GM12878 (cell line): ENCODE measurements around the gene WNK2. TPM values are rescaled to one million over a fixed set of nuclear protein-coding genes. Genes with fewer than 3 reads are reported as not detected.

ENCODE experiments used
- ATAC-seq: fragments of 200-7000 bp; cut with Tn5 transposase; 3 replicates; pipeline ENCODE4 v1.9.1; 2020; ENCODE audit warnings: mild to moderate bottlenecking, moderate library complexity
- BruUV-seq: library from RNA; stranded (reverse); fragments of 400-500 nt; replicated peaks from 2 replicates; lab custom pipeline; 2021; lab: Mats Ljungman, UMichigan
- CTCF ChIA-PET: fragments of 300-600 bp; sonication (Branson Sonifier 250); formaldehyde crosslinking; extraction: SDS; loops from one replicate; lab custom pipeline; 2021; ENCODE audit warnings: inconsistent platforms; lab: Yijun Ruan, JAX
- POLR2A ChIA-PET: fragments of 350-600 bp; formaldehyde crosslinking; extraction: SDS; loops from one replicate; lab custom pipeline; 2021; ENCODE audit warnings: inconsistent platforms; lab: Charles Lee
- RAD21 ChIA-PET: fragments of 300-600 bp; sonication (Branson Sonifier 250); formaldehyde crosslinking; loops from one replicate; lab custom pipeline; 2023; ENCODE audit warnings: antibody characterized with exemption; ENCODE audit not compliant: unreplicated experiment; lab: Charles Lee
- SMC1A ChIA-PET: fragments of 300-600 bp; sonication (Branson Sonifier 250); formaldehyde crosslinking; loops from one replicate; lab custom pipeline; 2023; ENCODE audit not compliant: unreplicated experiment, uncharacterized antibody; lab: Charles Lee
- DNase-seq: peaks from one replicate; pipeline ENCODE4 v3.0.0-alpha.2; 2011; ENCODE audit warnings: low read depth, low spot score
- FAIRE-seq: peaks from 3 replicates; lab custom pipeline; 2011; peaks lifted over from hg19 to GRCh38; lab: Jason Lieb, UNC
- H2AFZ ChIP-seq: 2 replicates; pipeline ENCODE4 v1.6.0; 2011; ENCODE audit warnings: low read depth, low read length, control low read depth; ENCODE audit not compliant: control insufficient read depth
- H3K27ac ChIP-seq: 2 replicates; pipeline ENCODE4 v1.5.1; 2011; ENCODE audit warnings: control low read depth; ENCODE audit not compliant: control insufficient read depth, insufficient read depth
- H3K27me3 ChIP-seq, 2 experiments: replicated peaks in 1 of 2; 2 replicates each; pipeline versions ENCODE4 v1.6.0 to v1.6.1; 2011; ENCODE audit warnings: low read length in 1 of 2; ENCODE audit not compliant: control insufficient read depth in 2 of 2, insufficient read depth in 2 of 2
- H3K36me3 ChIP-seq, 2 experiments: 2 replicates each; pipeline ENCODE4 v1.5.1; 2011; ENCODE audit warnings: low read length in 1 of 2; ENCODE audit not compliant: control insufficient read depth in 2 of 2, insufficient read depth in 2 of 2
- H3K4me1 ChIP-seq: 2 replicates; pipeline ENCODE4 v1.6.1; 2011; ENCODE audit warnings: mild to moderate bottlenecking, low read length, moderate library complexity, mixed read lengths; ENCODE audit not compliant: control insufficient read depth, insufficient read depth
- H3K4me2 ChIP-seq: 2 replicates; pipeline ENCODE4 v1.6.0; 2011; ENCODE audit warnings: control low read depth; ENCODE audit not compliant: control insufficient read depth, insufficient read depth
- H3K4me3 ChIP-seq: fragments of 200-600 bp; sonication (generic); 2 replicates; pipeline ENCODE4 v1.5.1; 2016
- H3K79me2 ChIP-seq: 2 replicates; pipeline ENCODE4 v1.6.0; 2011; ENCODE audit warnings: low read length; ENCODE audit not compliant: control insufficient read depth, insufficient read depth
- H3K9ac ChIP-seq: 2 replicates; pipeline ENCODE4 v1.8.0; 2011; ENCODE audit warnings: low read length, control low read depth, mixed read lengths; ENCODE audit not compliant: control insufficient read depth, insufficient read depth
- H3K9me3 ChIP-seq: replicated peaks from 3 replicates; pipeline ENCODE4 v1.5.1; 2011; ENCODE audit warnings: mild to moderate bottlenecking, low read length; ENCODE audit not compliant: control insufficient read depth, insufficient read depth
- H4K20me1 ChIP-seq: 2 replicates; pipeline ENCODE4 v1.6.0; 2011; ENCODE audit not compliant: control insufficient read depth, insufficient read depth
- CHD1 ChIP-seq: IDR thresholded peaks from 2 replicates; pipeline ENCODE4 v1.6.1; 2012; ENCODE audit warnings: low read depth, low read length, improper control_type of control experiment
- FOS ChIP-seq: IDR thresholded peaks from 3 replicates; pipeline ENCODE4 v1.6.1; 2011; ENCODE audit warnings: borderline replicate concordance; ENCODE audit not compliant: insufficient read length; ENCODE audit errors: extremely low read depth
- GATAD2B ChIP-seq: fragments of 450-650 bp; conservative IDR thresholded peaks from 2 replicates; pipeline ENCODE4 v1.6.1; 2017; ENCODE audit warnings: low read depth, mild to moderate bottlenecking, moderate library complexity
- HDAC2 ChIP-seq: fragments of 200-600 bp; sonication (generic); IDR thresholded peaks from 2 replicates; pipeline ENCODE4 v1.6.1; 2017
- JUND ChIP-seq: IDR thresholded peaks from 2 replicates; pipeline ENCODE4 v1.6.1; 2012; ENCODE audit warnings: low read depth, mild to moderate bottlenecking, low read length, improper control_type of control experiment, moderate library complexity
- MTA2 ChIP-seq: fragments of 450-650 bp; IDR thresholded peaks from 2 replicates; pipeline ENCODE4 v1.6.1; 2016; ENCODE audit warnings: low read depth, mild to moderate bottlenecking, moderate library complexity
- NR2F1 ChIP-seq: fragments of 450-650 bp; conservative IDR thresholded peaks from 2 replicates; pipeline ENCODE4 v1.6.1; 2017; ENCODE audit warnings: mild to moderate bottlenecking
- PKNOX1 ChIP-seq: fragments of 450-650 bp; IDR thresholded peaks from 2 replicates; pipeline ENCODE4 v1.6.1; 2016; ENCODE audit warnings: mild to moderate bottlenecking
- SMAD1 ChIP-seq: fragments of 450-650 bp; IDR thresholded peaks from 2 replicates; pipeline ENCODE4 v1.6.1; 2018; ENCODE audit warnings: mild to moderate bottlenecking, low read depth; ENCODE audit not compliant: partially characterized antibody
- SREBF2 ChIP-seq: IDR thresholded peaks from 2 replicates; pipeline ENCODE4 v1.6.1; 2012; ENCODE audit warnings: mild to moderate bottlenecking, low read length
- SRF ChIP-seq, 2 experiments: IDR thresholded peaks; 2 replicates each; pipeline ENCODE4 v1.6.1; 2011; ENCODE audit warnings: low read depth in 2 of 2, low read length in 2 of 2, mild to moderate bottlenecking in 1 of 2, moderate library complexity in 1 of 2
- WGBS: methylation state at CpG from one replicate; pipeline ENCODE4 v1.1.6; 2016; ENCODE audit warnings: low lambda C conversion rate; ENCODE audit not compliant: insufficient replicate concordance, insufficient coverage; ENCODE audit errors: missing lambda C conversion rate; 5-methylcytosine and 5-hydroxymethylcytosine counted together
- in situ Hi-C: fragments of 300-500 bp; cut with MboI; formaldehyde crosslinking; loops from 9 replicates; pipeline ENCODE4 v1.14.3; 2018; ENCODE audit warnings: mixed read lengths
- intact Hi-C: fragments of 100-400 bp; cut with micrococcal nuclease; formaldehyde crosslinking; loops from one replicate; pipeline ENCODE4 v1.14.2; 2022; ENCODE audit not compliant: unreplicated experiment
- polyA plus RNA-seq, 11 experiments: library from polyadenylated mRNA; depleted of rRNA in 4 of 11; unstranded in 6 of 11; stranded (reverse) in 5 of 11; fragments of >200 nt; fragmentation: Nextera tagmentation in 4 of 11; fragmentation: Illumina TruSeq in 1 of 11; extraction: Ambion mirVana in 4 of 11; extraction: Trizol in 1 of 11; gene quantifications; 1 replicate in 1 of 11; 2 replicates in 10 of 11; pipeline versions ENCODE4 v1.2.1 to v1.2.3, GENCODE V29; 2011 to 2016; ENCODE audit warnings: inconsistent platforms in 2 of 11, missing spikeins in 2 of 11, low read depth in 1 of 11
- total RNA-seq, 4 experiments: library from RNA; depleted of rRNA in 3 of 4; stranded (reverse); fragments of >200 nt in 3 of 4; fragmentation: Illumina TruSeq in 1 of 4; extraction: Trizol in 1 of 4; gene quantifications; 2 replicates each; pipeline versions ENCODE4 v1.2.1 to v1.2.3, GENCODE V29; 2013 to 2021
- TF ChIP-seq, protein P1 (sequence below): fragments of 450-650 bp; IDR thresholded peaks from 2 replicates; pipeline ENCODE4 v1.6.1; 2016; ENCODE audit warnings: mild to moderate bottlenecking
- TF ChIP-seq, protein P2 (sequence below): IDR thresholded peaks from 2 replicates; pipeline ENCODE4 v1.6.1; 2011; ENCODE audit warnings: low read depth, mild to moderate bottlenecking, low read length, moderate library complexity, borderline replicate concordance; ENCODE audit errors: extremely low read depth

Gene WNK2
- total and polyA plus RNA-seq, 10 of the 15 experiments (the other 5 are each of a cell fraction or from before 2014, with no cell fraction given), result 0.15 TPM; not detected in 9

GRCh38 chr9:93361995-93362394 lies 178.1 kb downstream of the WNK2 start:
- SMC1A ChIA-PET, result no interaction called here
- no TSS peak for BruUV-seq
- intact Hi-C loops (no loop called here), in situ Hi-C loops (no loop called here)
- FAIRE-seq, result no peak
- TF ChIP-seq HDAC2 (no peak), MTA2 (no peak), SRF (IDR thresholded peaks at IDR 0.05; ENCODE audit: low read depth in 2 of 2, low read length in 2 of 2) (no peak), JUND (no peak)
- TF ChIP-seq, all 136 proteins: peak for 0
- H2AFZ ChIP-seq, result no peak overlapping the region
- no peaks in the 10 kb centered on the region for H3K4me1 ChIP-seq
- no peak for ATAC-seq
- ChIA-PET CTCF (interaction anchor here (0.8 kb wide), 1 partner anchor 11 kb away, joined by 3 read pairs; no protein-coding TSS in a partner anchor), POLR2A (no interaction called here), RAD21 (no interaction called here)
- no peaks in the 10 kb centered on the region; a peak in 1 of 4 replicates for H3K27me3 ChIP-seq
- H3K4me2 ChIP-seq, result no peak overlapping the region
- H4K20me1 ChIP-seq, result no peaks in the 10 kb centered on the region
- H3K9ac ChIP-seq, result no peak overlapping the region
- no peak overlapping the region for H3K27ac ChIP-seq
- no peaks in the 10 kb centered on the region for H3K79me2 ChIP-seq
- DNase-seq, result no peak
- peaks cover 2% of the 10 kb centered on the region; the same call in 1 of the 3 replicates for H3K9me3 ChIP-seq
- H3K4me3 ChIP-seq, result no peak overlapping the region
- WGBS, result 36% methylated on average over 3 of the region's 3 CpGs
- H3K36me3 ChIP-seq, result no peaks in the 10 kb centered on the region

- ATAC-seq (no peak), FAIRE-seq (no peak), DNase-seq (no peak)
- 54% methylated on average over 2 of the region's 2 CpGs for WGBS
- ChIA-PET CTCF (no interaction called here), SMC1A (no interaction called here), POLR2A (no interaction called here), RAD21 (no interaction called here)
- H3K4me3 ChIP-seq, result no peak overlapping the region
- H3K79me2 ChIP-seq, result no peaks in the 10 kb centered on the region
- H3K4me2 ChIP-seq, result no peak overlapping the region
- peaks cover 2% of the 10 kb centered on the region; the same call in 1 of the 3 replicates for H3K9me3 ChIP-seq
- H4K20me1 ChIP-seq, result no peaks in the 10 kb centered on the region
- in situ Hi-C loops (no loop called here), intact Hi-C loops (no loop called here)
- H3K36me3 ChIP-seq, result no peaks in the 10 kb centered on the region
- no peak overlapping the region for H3K27ac ChIP-seq
- H3K9ac ChIP-seq, result no peak overlapping the region
- no peaks in the 10 kb centered on the region; a peak in 1 of 4 replicates for H3K27me3 ChIP-seq
- no peak overlapping the region for H2AFZ ChIP-seq
- TF ChIP-seq NR2F1, result no peak
- TF ChIP-seq PKNOX1, result no peak
- no peak for TF ChIP-seq GATAD2B
- no peak for TF ChIP-seq SREBF2
- TF ChIP-seq, protein P1, sequence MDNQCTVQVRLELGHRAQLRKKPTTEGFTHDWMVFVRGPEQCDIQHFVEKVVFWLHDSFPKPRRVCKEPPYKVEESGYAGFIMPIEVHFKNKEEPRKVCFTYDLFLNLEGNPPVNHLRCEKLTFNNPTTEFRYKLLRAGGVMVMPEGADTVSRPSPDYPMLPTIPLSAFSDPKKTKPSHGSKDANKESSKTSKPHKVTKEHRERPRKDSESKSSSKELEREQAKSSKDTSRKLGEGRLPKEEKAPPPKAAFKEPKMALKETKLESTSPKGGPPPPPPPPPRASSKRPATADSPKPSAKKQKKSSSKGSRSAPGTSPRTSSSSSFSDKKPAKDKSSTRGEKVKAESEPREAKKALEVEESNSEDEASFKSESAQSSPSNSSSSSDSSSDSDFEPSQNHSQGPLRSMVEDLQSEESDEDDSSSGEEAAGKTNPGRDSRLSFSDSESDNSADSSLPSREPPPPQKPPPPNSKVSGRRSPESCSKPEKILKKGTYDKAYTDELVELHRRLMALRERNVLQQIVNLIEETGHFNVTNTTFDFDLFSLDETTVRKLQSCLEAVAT, result no peak
- no peak for TF ChIP-seq SMAD1
- no peak for TF ChIP-seq FOS
- TF ChIP-seq, protein P2, sequence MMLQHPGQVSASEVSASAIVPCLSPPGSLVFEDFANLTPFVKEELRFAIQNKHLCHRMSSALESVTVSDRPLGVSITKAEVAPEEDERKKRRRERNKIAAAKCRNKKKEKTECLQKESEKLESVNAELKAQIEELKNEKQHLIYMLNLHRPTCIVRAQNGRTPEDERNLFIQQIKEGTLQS, result no peak
- TF ChIP-seq CHD1, result no peak
- no TSS peak for BruUV-seq
- no peaks in the 10 kb centered on the region for H3K4me1 ChIP-seq
Observed at GRCh38 chr9:93364734-93365426, 180.9 kb downstream of the WNK2 start.
